ENCODE measurements around the gene TES. TPM values are rescaled to one million over a fixed set of nuclear protein-coding genes. Genes with fewer than 3 reads are reported as not detected.
"Not testable (repeated sequence)": the region's sequence is repeated elsewhere in the genome, so short reads cannot be mapped to it uniquely, and the experiment has no call there.

TES gene
- total RNA-seq, 2 donors from 2014 or later: 69.1 to 124 TPM

- no peak overlapping the region for H3K4me3 Mint-ChIP-seq
- H3K4me1 Mint-ChIP-seq (ENCODE audit: low read depth in 2 of 2): no peaks in the 10 kb centered on the region
- no peaks in the 10 kb centered on the region for H3K36me3 Mint-ChIP-seq
- ATAC-seq: no peak
- peaks cover 15 to 44% of the 10 kb centered on the region in 2 donors for H3K27me3 Mint-ChIP-seq
- H3K9me3 Mint-ChIP-seq: no peaks in the 10 kb centered on the region
- no peak overlapping the region for H3K27ac Mint-ChIP-seq
- no peak for DNase-seq (ENCODE audit: low spot score)
These were observed 63.6 kb downstream of the TES start for GRCh38 chr7:116273918-116274301.

DNA sequence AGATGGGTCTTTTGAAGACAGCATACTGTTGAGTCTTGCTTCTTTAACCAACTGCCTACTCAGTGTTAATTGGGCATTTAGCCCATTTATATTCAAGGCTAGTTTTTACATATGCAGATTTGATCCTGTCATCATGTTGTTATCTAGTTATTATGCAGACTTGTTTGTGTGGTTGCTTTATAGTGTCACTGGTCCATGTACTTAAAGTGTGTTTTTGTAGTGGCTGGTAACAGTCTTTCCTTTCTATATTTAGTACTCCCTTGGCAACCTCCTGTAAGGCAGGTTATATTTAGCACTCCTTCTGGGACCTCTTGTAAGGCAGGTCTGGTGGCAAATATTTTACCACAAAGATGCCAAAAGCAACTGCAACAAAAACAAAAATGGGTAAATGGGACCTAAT is 66.7 kb downstream of the TES start:
- Mint-ChIP-seq H3K36me3 (no peaks in the 10 kb centered on the region), H3K27ac (no peak overlapping the region), H3K4me3 (no peak overlapping the region), H3K9me3 (no peaks in the 10 kb centered on the region), H3K27me3 (peaks cover 12 to 36% of the 10 kb centered on the region in 2 donors), H3K4me1 (ENCODE audit: low read depth in 2 of 2) (peaks cover 0 to 2% of the 10 kb centered on the region in 2 donors)
- DNase-seq (ENCODE audit: low spot score) (no peak), ATAC-seq (no peak)

DNA sequence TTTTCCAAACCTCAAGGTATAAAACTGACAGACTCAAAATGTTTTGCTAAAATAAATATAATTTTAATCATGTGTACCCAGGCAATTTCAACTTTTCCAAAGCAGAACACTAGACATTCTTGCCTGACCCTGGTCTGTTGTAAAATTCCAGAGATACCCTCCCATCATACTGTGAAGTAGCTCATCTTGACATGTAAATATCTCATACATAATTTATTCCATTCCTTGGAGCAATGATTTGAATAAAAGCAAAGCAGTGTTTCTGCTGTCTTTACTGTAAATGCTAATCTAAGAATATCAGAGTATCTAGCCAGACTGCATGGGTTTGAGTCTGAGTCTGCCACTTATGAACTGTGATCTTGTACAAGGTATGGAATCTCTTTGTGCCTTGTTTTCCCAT is 68.9 kb downstream of the TES start:
- no peaks in the 10 kb centered on the region for H3K9me3 Mint-ChIP-seq
- peaks cover 0 to 2% of the 10 kb centered on the region in 2 donors for H3K4me1 Mint-ChIP-seq (ENCODE audit: low read depth in 2 of 2)
- DNase-seq (ENCODE audit: low spot score): no peak
- H3K27me3 Mint-ChIP-seq: peaks cover 10 to 32% of the 10 kb centered on the region in 2 donors
- no peaks in the 10 kb centered on the region for H3K36me3 Mint-ChIP-seq
- ATAC-seq: no peak
- H3K4me3 Mint-ChIP-seq: no peak overlapping the region
- no peak overlapping the region for H3K27ac Mint-ChIP-seq

GRCh38 chr7:116280803-116281202 is 70.5 kb downstream of the TES start:
- Mint-ChIP-seq H3K36me3 (no peaks in the 10 kb centered on the region), H3K27me3 (peaks cover 10 to 27% of the 10 kb centered on the region in 2 donors), H3K4me3 (no peak overlapping the region), H3K27ac (no peak overlapping the region), H3K9me3 (no peaks in the 10 kb centered on the region), H3K4me1 (ENCODE audit: low read depth in 2 of 2) (peaks cover 2 to 5% of the 10 kb centered on the region in 2 donors)
- ATAC-seq: no peak
- DNase-seq (ENCODE audit: low spot score): no peak

GRCh38 chr7:116283595-116284204 is 73.4 kb downstream of the TES start:
- H3K9me3 Mint-ChIP-seq: no peaks in the 10 kb centered on the region
- peaks cover 5 to 7% of the 10 kb centered on the region in 2 donors for H3K27me3 Mint-ChIP-seq
- no peak overlapping the region for H3K4me3 Mint-ChIP-seq
- H3K4me1 Mint-ChIP-seq (ENCODE audit: low read depth in 2 of 2): peaks cover 2 to 5% of the 10 kb centered on the region in 2 donors
- H3K36me3 Mint-ChIP-seq: no peaks in the 10 kb centered on the region
- H3K27ac Mint-ChIP-seq: no peak overlapping the region
- ATAC-seq (no peak), DNase-seq (ENCODE audit: low spot score) (no peak)

GRCh38 chr7:116284390-116284789 is 74.1 kb downstream of the TES start:
- Mint-ChIP-seq H3K9me3 (no peaks in the 10 kb centered on the region), H3K4me3 (no peak overlapping the region), H3K27me3 (peaks cover 5 to 7% of the 10 kb centered on the region in 2 donors), H3K27ac (no peak overlapping the region), H3K36me3 (no peaks in the 10 kb centered on the region), H3K4me1 (ENCODE audit: low read depth in 2 of 2) (peaks cover 2 to 5% of the 10 kb centered on the region in 2 donors)
- ATAC-seq (no peak), DNase-seq (ENCODE audit: low spot score) (no peak)

DNA sequence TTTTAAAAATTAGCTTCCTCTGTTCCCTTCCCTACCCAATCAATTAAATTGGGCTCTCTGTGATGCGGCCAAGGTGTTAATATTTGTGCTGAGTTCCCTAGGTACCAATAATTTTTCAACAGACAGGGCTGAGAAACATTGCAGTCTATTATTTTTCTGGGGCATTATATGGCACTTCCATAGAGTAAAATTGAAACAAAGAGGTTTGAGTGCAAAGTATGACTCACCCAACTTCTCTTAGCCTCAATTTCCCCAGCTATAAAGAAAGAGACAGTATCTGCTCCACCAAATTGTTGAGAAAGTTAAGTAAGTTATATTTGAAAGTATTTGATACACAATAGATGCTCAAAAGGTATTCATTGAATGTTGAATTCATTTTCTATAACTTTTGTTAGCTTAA is 74.9 kb downstream of the TES start:
- Mint-ChIP-seq H3K4me1 (ENCODE audit: low read depth in 2 of 2) (peaks cover 2 to 5% of the 10 kb centered on the region in 2 donors), H3K4me3 (no peak overlapping the region), H3K9me3 (no peaks in the 10 kb centered on the region), H3K27ac (no peak overlapping the region), H3K27me3 (peaks cover 5 to 7% of the 10 kb centered on the region in 2 donors), H3K36me3 (no peaks in the 10 kb centered on the region)
- DNase-seq (ENCODE audit: low spot score): no peak
- no peak for ATAC-seq

DNA sequence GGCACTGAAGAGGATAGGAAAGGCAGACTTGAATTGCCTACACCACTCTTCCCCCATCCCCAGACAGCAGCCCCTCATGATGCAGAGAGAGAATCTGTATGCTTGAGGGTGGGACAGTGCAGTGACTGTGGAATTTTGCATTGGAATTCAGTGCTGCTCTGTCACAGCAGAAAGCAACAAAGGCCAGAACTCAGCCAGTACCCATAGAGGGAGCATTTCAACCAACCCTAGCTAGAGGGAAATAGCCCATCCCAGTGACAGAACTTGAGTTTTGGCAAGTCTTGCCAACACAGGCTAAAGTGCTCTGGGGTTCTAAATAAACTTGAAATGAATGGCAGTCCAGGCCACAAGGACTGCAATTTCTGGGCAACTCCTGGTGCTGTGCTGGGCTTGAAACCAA is 80.4 kb downstream of the TES start:
- no peak for ATAC-seq

GRCh38 chr7:116291937-116292336 is 81.6 kb downstream of the TES start:
- Mint-ChIP-seq H3K4me3 (no peak overlapping the region), H3K9me3 (peaks cover 5% of the 10 kb centered on the region), H3K27me3 (peaks cover 32 to 56% of the 10 kb centered on the region in 2 donors), H3K4me1 (ENCODE audit: low read depth in 2 of 2) (no peaks in the 10 kb centered on the region), H3K27ac (no peak overlapping the region), H3K36me3 (peaks cover 10% of the 10 kb centered on the region)
- DNase-seq (ENCODE audit: low spot score) (no peak), ATAC-seq (no peak)

More for the DNA sequence above, 80.4 kb downstream of the TES start:
- Mint-ChIP-seq H3K9me3 (peaks cover 5% of the 10 kb centered on the region), H3K4me3 (no peak overlapping the region), H3K36me3 (peaks cover 6% of the 10 kb centered on the region), H3K4me1 (ENCODE audit: low read depth in 2 of 2) (no peaks in the 10 kb centered on the region), H3K27ac (no peak overlapping the region), H3K27me3 (peaks cover 28 to 45% of the 10 kb centered on the region in 2 donors)
- no peak for DNase-seq (ENCODE audit: low spot score)

DNA sequence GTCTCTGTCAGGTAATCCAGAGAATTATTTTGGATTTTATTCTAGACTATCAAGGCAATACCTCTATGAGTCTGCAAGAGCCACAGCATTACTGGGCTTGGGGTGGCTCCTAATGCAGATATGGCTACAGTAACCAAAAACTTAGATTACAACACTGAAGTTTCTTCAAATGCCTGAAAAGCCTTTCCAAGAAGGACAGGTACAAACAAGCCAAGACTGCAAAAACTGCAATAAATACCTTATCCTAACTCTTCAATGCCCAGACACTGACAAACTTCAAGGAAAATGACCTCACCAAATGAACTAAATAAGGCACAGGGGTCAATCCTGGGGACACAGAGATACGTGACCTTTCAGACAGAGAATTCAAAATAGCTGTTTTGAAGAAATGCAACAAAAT is 82.0 kb downstream of the TES start:
- Mint-ChIP-seq H3K4me3 (no peak overlapping the region), H3K27ac (no peak overlapping the region), H3K36me3 (peaks cover 10% of the 10 kb centered on the region), H3K9me3 (peaks cover 5% of the 10 kb centered on the region), H3K27me3 (peaks cover 33 to 57% of the 10 kb centered on the region in 2 donors), H3K4me1 (ENCODE audit: low read depth in 2 of 2) (no peaks in the 10 kb centered on the region)
- DNase-seq (ENCODE audit: low spot score): no peak
- ATAC-seq: no peak

GRCh38 chr7:116293139-116293538 is 82.8 kb downstream of the TES start:
- H3K27me3 Mint-ChIP-seq: peaks cover 32 to 57% of the 10 kb centered on the region in 2 donors
- no peaks in the 10 kb centered on the region for H3K4me1 Mint-ChIP-seq (ENCODE audit: low read depth in 2 of 2)
- no peak for ATAC-seq

GRCh38 chr7:116293633-116294032 is 83.3 kb downstream of the TES start:
- Mint-ChIP-seq H3K36me3 (peaks cover 10% of the 10 kb centered on the region), H3K27me3 (peaks cover 36 to 61% of the 10 kb centered on the region in 2 donors), H3K4me3 (no peak overlapping the region), H3K9me3 (peaks cover 9% of the 10 kb centered on the region), H3K27ac (no peak overlapping the region), H3K4me1 (ENCODE audit: low read depth in 2 of 2) (no peaks in the 10 kb centered on the region)
- ATAC-seq: no peak
- DNase-seq (ENCODE audit: low spot score): no peak

More at GRCh38 chr7:116293139-116293538, 82.8 kb downstream of the TES start:
- DNase-seq (ENCODE audit: low spot score): no peak
- H3K27ac Mint-ChIP-seq: no peak overlapping the region
- H3K9me3 Mint-ChIP-seq: peaks cover 5% of the 10 kb centered on the region
- peaks cover 10% of the 10 kb centered on the region for H3K36me3 Mint-ChIP-seq
- no peak overlapping the region for H3K4me3 Mint-ChIP-seq

GRCh38 chr7:116295903-116296302 is 85.6 kb downstream of the TES start:
- DNase-seq (ENCODE audit: low spot score); H3K27ac Mint-ChIP-seq; H3K4me3 Mint-ChIP-seq; H3K9me3 Mint-ChIP-seq; H3K4me1 Mint-ChIP-seq (ENCODE audit: low read depth in 2 of 2); ATAC-seq: not testable (repeated sequence)
- Mint-ChIP-seq H3K36me3 (peaks cover 10% of the 10 kb centered on the region), H3K27me3 (peaks cover 38 to 64% of the 10 kb centered on the region in 2 donors)

DNA sequence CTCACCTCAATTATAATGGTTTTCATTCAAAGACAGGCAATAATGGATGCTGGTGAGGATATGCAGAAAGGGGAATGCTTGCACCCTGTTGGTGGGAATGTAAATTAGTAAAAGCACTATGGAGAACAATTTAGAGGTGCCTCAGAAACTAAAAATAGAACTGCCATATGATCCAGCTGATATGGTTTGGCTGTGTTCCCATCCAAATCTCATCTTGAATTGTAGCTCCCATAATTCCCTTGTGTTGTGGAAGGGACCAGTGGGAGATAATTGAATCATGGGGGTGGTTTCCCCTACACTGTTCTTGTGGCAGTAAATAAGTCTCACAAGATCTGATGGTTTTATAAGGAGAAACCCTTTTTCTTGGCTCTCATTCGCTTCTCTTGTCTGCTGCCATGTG is 87.7 kb downstream of the TES start:
- Mint-ChIP-seq H3K4me1 (ENCODE audit: low read depth in 2 of 2) (no peaks in the 10 kb centered on the region), H3K9me3 (peaks cover 5% of the 10 kb centered on the region), H3K4me3 (no peak overlapping the region), H3K27me3 (peaks cover 28 to 60% of the 10 kb centered on the region in 2 donors), H3K27ac (no peak overlapping the region), H3K36me3 (peaks cover 6% of the 10 kb centered on the region)
- no peak for DNase-seq (ENCODE audit: low spot score)
- ATAC-seq: no peak

- H3K4me3 Mint-ChIP-seq: no peak overlapping the region
- H3K36me3 Mint-ChIP-seq: peaks cover 4% of the 10 kb centered on the region
These were observed 88.2 kb downstream of the TES start for GRCh38 chr7:116298576-116298975.

More at GRCh38 chr7:116298576-116298975, 88.2 kb downstream of the TES start:
- ATAC-seq: no peak
- DNase-seq (ENCODE audit: low spot score): no peak
- H3K27ac Mint-ChIP-seq: no peak overlapping the region
- no peaks in the 10 kb centered on the region for H3K4me1 Mint-ChIP-seq (ENCODE audit: low read depth in 2 of 2)
- peaks cover 26 to 58% of the 10 kb centered on the region in 2 donors for H3K27me3 Mint-ChIP-seq
- H3K9me3 Mint-ChIP-seq: peaks cover 4% of the 10 kb centered on the region

Measured in natural killer cell treated with Interleukin-12 subunit alpha and Interleukin-12 subunit beta and Interleukin-15 and Interleukin-18, amount 100 ng/mL, for 72 hours (primary cell).